ENCODE results near the gene TAF11L2. TPM values are rescaled to one million over a fixed set of nuclear protein-coding genes. Genes with fewer than 3 reads are reported as not detected.
"Not testable (repeated sequence)": the region's sequence is repeated elsewhere in the genome, so short reads cannot be mapped to it uniquely, and the experiment has no call there.

TAF11L2 gene
- total RNA-seq (2012; rRNA removed) (not detected in 2 replicates), polyA plus RNA-seq (2012; rRNA removed) (not detected in 2 replicates), Bru-seq, nascent RNA (not detected), BruChase-seq, experiment 1, labeled RNA remaining after a 6-hour chase (not detected), BruChase-seq, experiment 2, labeled RNA remaining after a 2-hour chase (not detected)
- polyA plus RNA-seq (2012; cell fraction: cytosol; rRNA removed): not detected in 2 replicates
- polyA plus RNA-seq (2012; cell fraction: nucleus; rRNA removed; ENCODE audit: low replicate concordance): not detected in 2 replicates
- long read RNA-seq: 0 reads

DNA sequence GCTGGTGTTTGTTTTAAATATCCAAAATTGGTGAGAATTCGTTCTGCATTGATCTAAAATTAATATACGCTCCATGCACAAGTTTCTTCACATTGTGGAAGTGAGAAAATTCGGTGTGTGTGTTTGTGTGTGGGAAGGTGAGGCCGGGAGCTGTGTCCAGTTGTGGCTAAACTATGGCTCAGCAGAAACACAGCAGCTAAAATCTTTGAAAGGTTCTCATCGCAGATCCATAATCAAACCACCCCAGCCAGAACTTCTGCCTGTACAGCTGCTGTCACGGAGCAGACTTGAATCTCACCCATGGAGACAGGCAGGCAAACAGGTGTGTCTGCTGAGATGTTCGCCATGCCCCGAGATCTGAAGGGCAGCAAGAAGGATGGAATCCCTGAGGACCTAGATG, at the start of gene TAF11L2:
TSS of gene TAF11L2 (plus strand) at position 301 of the 400 bp plus-strand sequence.
- in situ Hi-C loops (cut with MboI; ENCODE audit: low sequenced_read_pairs); H3K79me1 ChIP-seq (ENCODE audit: low read depth in 1 of 2, low read length in 2 of 2); H4K8ac ChIP-seq (ENCODE audit: low read depth in 2 of 2, low read length in 2 of 2); H2BK15ac ChIP-seq (ENCODE audit: low read depth, low read length); H3K36me3 ChIP-seq (ENCODE audit: control insufficient read depth, insufficient read depth, low read length); H2AK9ac ChIP-seq (replicated peaks; ENCODE audit: low read depth, low read length, poor library complexity); H4K20me1 ChIP-seq (ENCODE audit: insufficient read depth, low read length); H3K4me2 ChIP-seq (ENCODE audit: low read depth, low read length); H2BK20ac ChIP-seq (ENCODE audit: low read depth, low read length); H3K56ac ChIP-seq (ENCODE audit: extremely low read depth, insufficient read depth, low read length); H2AFZ ChIP-seq (replicated peaks; ENCODE audit: low read length, poor library complexity); H3K4me1 ChIP-seq (ENCODE audit: control insufficient read depth, insufficient read depth, low read length); H3K18ac ChIP-seq (ENCODE audit: low read depth, low read length); H3K9me1 ChIP-seq (ENCODE audit: insufficient read depth, low read length); CTCF ChIA-PET; H3K4me3 ChIP-seq (ENCODE audit: insufficient read depth, low read depth, low read length); H3K14ac ChIP-seq (replicated peaks; ENCODE audit: low read depth, low read length); H3K4ac ChIP-seq (ENCODE audit: low read depth, low read length); H2BK5ac ChIP-seq (ENCODE audit: low read depth, low read length, poor library complexity, severe bottlenecking); H3K9me3 ChIP-seq (ENCODE audit: control insufficient read depth, insufficient read depth, low read length); H4K5ac ChIP-seq (ENCODE audit: low read depth, low read length); H2BK120ac ChIP-seq (ENCODE audit: low read depth, low read length); H3K23ac ChIP-seq (ENCODE audit: low read depth, low read length); H4K91ac ChIP-seq (ENCODE audit: insufficient read depth, low read depth, low read length); BruUV-seq (replicated peaks); intact Hi-C loops (cut with micrococcal nuclease); H3K27ac ChIP-seq (ENCODE audit: insufficient read depth, low read length); H2AK5ac ChIP-seq (ENCODE audit: low read depth, low read length); ATAC-seq (ENCODE audit: low read depth); H3K9ac ChIP-seq (ENCODE audit: low read depth, low read length); dilution Hi-C loops (cut with HindIII; ENCODE audit: low sequenced_read_pairs, unreplicated experiment); POLR2A ChIA-PET (ENCODE audit: unreplicated experiment); H3K27me3 ChIP-seq (ENCODE audit: control insufficient read depth, insufficient read depth, low read length); DNase-seq: not testable (repeated sequence)
- WGBS, 2 experiments (ENCODE audit: extremely low coverage in 2 of 2, insufficient read length in 1 of 2): 92% methylated on average over 2 of the region's 8 CpGs; no CpG with 5 or more reads in 1 of the 2 experiments

Data from IMR-90 (cell line).